Esophagus squamous epithelium (tissue), 5 donors: ENCODE data around the gene SLC35E3. TPM values are rescaled to one million over a fixed set of nuclear protein-coding genes. Genes with fewer than 3 reads are reported as not detected.
"Not testable (repeated sequence)": the region's sequence is repeated elsewhere in the genome, so short reads cannot be mapped to it uniquely, and the experiment has no call there.

ENCODE experiments used
- DNase-seq: peaks from one replicate; lab custom pipeline; 2025; lab: John Stamatoyannopoulos, UW
- H3K27ac ChIP-seq, 4 donors: fragments of 200-600 bp; sonication (generic); one replicate each; pipeline ENCODE4 v1.5.1; 2016 to 2019; ENCODE audit warnings: mild to moderate bottlenecking in 1 of 4
- H3K27me3 ChIP-seq, 4 donors: fragments of 200-600 bp; sonication (generic); 1 replicate in 3 of 4; 2 replicates in 1 of 4; pipeline versions ENCODE4 v1.5.1 to v1.6.0; 2017 to 2021; ENCODE audit warnings: antibody characterized with exemption in 1 of 4
- H3K36me3 ChIP-seq, 3 donors: fragments of 200-600 bp; sonication (generic); one replicate each; pipeline ENCODE4 v1.5.1; 2016 to 2019
- H3K4me1 ChIP-seq, 3 donors: fragments of 200-600 bp; sonication (generic); one replicate each; pipeline ENCODE4 v1.5.1; 2017 to 2019
- H3K4me3 ChIP-seq, 4 donors: fragments of 200-600 bp; sonication (generic); 1 replicate in 3 of 4; 2 replicates in 1 of 4; pipeline ENCODE4 v1.5.1; 2016 to 2019; ENCODE audit warnings: mild to moderate bottlenecking in 2 of 4, moderate library complexity in 1 of 4
- H3K9me3 ChIP-seq, 3 donors: fragments of 200-600 bp; sonication (generic); one replicate each; pipeline ENCODE4 v1.5.1; 2016 to 2019
- POLR2A ChIP-seq, 4 donors: fragments of 450-650 bp; IDR thresholded peaks; one replicate each; pipeline ENCODE4 v1.6.1; 2017; ENCODE audit warnings: antibody characterized with exemption in 4 of 4, mild to moderate bottlenecking in 4 of 4, moderate library complexity in 3 of 4
- WGBS, 2 donors: methylation state at CpG; one replicate each; pipeline ENCODE4 v1.1.5; 2018; 5-methylcytosine and 5-hydroxymethylcytosine counted together
- intact Hi-C: fragments of 100-400 bp; cut with DNase I; formaldehyde crosslinking; loops from one replicate; pipeline ENCODE4 v1.15.0; 2022
- total RNA-seq, 4 donors: library from RNA; depleted of rRNA; stranded (reverse); fragments of >200 nt; gene quantifications; one replicate each; pipeline ENCODE4 v1.1.0, GENCODE V29; 2016
- TF ChIP-seq, protein P1 (sequence below), 6 experiments: fragments of 450-650 bp in 4 of 6; fragments of 200-600 bp in 2 of 6; sonication (generic) in 2 of 6; IDR thresholded peaks; one replicate each; pipeline ENCODE4 v1.5.1; 2016 to 2019; ENCODE audit warnings: antibody characterized with exemption in 6 of 6, mild to moderate bottlenecking in 4 of 6, moderate library complexity in 4 of 6
- donor health status: DM: yes; HTN: yes; CAD: no.

Gene SLC35E3
- total RNA-seq, 4 donors from 2014 or later: 2.2 to 8.5 (median 4.6) TPM

DNA sequence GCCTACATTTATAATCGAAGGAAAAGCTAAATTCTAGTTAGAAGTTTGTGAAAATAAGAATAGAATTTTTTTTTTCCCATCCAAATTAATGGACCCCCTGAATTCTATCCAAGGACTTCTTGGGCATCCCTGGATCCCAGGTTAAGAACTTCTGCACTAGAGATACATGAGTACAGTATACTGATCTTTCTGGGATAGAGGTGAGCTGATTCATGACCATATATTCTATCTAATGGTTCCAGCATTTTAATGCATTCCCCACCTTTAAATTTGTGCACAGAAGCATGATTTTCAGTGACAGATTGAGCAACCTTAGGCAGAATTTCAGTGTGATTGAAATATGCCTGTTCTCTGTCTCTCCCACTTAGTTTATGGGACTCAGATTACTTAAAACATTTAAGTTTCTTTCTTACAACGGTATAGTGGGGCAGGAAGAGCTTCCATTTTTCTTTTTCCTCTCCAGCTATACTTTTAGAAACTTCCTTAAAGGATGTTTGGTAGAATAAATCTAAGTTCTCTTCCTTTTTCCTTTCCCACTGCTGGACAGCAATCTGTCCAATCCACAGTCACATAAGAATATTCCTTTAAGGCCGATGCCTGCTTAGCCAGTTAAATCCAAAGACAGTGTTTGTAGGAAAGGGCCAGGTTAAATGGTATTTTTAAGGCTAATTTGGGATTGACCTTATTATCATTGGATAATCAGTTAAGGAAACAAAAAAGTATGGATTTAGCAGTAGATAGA lies 68.7 kb downstream of the SLC35E3 start:
- no peaks in the 10 kb centered on the region for H3K27me3 ChIP-seq
- no peak for DNase-seq
- TF ChIP-seq POLR2A (IDR thresholded peaks at IDR 0.05): no peak
- TF ChIP-seq, protein P1, sequence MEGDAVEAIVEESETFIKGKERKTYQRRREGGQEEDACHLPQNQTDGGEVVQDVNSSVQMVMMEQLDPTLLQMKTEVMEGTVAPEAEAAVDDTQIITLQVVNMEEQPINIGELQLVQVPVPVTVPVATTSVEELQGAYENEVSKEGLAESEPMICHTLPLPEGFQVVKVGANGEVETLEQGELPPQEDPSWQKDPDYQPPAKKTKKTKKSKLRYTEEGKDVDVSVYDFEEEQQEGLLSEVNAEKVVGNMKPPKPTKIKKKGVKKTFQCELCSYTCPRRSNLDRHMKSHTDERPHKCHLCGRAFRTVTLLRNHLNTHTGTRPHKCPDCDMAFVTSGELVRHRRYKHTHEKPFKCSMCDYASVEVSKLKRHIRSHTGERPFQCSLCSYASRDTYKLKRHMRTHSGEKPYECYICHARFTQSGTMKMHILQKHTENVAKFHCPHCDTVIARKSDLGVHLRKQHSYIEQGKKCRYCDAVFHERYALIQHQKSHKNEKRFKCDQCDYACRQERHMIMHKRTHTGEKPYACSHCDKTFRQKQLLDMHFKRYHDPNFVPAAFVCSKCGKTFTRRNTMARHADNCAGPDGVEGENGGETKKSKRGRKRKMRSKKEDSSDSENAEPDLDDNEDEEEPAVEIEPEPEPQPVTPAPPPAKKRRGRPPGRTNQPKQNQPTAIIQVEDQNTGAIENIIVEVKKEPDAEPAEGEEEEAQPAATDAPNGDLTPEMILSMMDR (IDR thresholded peaks at IDR 0.05): no peak
- H3K4me1 ChIP-seq: peaks cover 5 to 65% (median 22%) of the 10 kb centered on the region in 3 donors
- WGBS, 2 donors: 75 to 84% methylated on average over 3 of the region's 3 CpGs
- no peak overlapping the region for H3K27ac ChIP-seq
- H3K9me3 ChIP-seq: no peaks in the 10 kb centered on the region
- peaks cover 0 to 98% (median 32%) of the 10 kb centered on the region in 3 donors for H3K36me3 ChIP-seq
- intact Hi-C loops: no loop called here
- no peak overlapping the region for H3K4me3 ChIP-seq

DNA sequence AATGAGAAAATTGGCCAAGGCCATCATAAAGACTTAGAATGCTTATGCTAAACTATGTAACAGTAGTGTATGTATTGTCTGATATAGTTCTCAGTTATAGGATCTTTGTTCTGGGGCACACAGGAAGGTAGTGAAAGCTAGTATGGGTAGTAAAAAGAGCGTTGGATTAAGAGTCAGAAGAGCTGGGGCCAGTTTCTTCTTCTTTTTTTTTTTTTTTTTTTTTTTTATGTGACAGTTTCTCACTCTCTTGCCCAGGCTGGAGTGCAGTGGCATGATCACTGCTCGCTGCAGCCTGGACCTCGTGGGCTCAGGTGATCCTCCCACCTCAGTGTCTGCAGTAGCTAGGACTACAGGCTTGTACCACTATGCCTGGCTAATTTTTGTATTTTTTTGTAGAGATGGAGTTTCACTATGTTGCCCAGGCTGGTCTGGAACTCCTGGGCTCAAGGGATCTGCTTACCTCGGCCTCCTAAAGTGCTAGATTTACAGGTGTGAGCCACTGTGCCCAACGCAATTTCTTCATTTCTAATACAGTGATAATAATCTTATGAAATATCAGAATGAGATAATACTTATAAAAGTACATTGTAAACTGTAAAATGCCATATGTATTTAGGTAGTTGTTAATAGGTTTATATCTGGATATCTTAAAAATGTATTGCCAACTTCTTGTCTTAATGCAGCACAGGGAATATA lies 69.4 kb downstream of the SLC35E3 start:
- TF ChIP-seq POLR2A (IDR thresholded peaks at IDR 0.05): no peak
- TF ChIP-seq, protein P1 (IDR thresholded peaks at IDR 0.05): no peak
- Histone ChIP-seq H3K4me1 (peaks cover 5 to 57% (median 21%) of the 10 kb centered on the region in 3 donors), H3K4me3 (no peak overlapping the region), H3K9me3 (no peaks in the 10 kb centered on the region), H3K27me3 (no peaks in the 10 kb centered on the region), H3K27ac (no peak overlapping the region), H3K36me3 (peaks cover 0 to 98% (median 34%) of the 10 kb centered on the region in 3 donors)
- WGBS, 2 donors: 65 to 84% methylated on average over 4 to 5 of the region's 5 CpGs
- intact Hi-C loops: no loop called here
- no peak for DNase-seq

DNA sequence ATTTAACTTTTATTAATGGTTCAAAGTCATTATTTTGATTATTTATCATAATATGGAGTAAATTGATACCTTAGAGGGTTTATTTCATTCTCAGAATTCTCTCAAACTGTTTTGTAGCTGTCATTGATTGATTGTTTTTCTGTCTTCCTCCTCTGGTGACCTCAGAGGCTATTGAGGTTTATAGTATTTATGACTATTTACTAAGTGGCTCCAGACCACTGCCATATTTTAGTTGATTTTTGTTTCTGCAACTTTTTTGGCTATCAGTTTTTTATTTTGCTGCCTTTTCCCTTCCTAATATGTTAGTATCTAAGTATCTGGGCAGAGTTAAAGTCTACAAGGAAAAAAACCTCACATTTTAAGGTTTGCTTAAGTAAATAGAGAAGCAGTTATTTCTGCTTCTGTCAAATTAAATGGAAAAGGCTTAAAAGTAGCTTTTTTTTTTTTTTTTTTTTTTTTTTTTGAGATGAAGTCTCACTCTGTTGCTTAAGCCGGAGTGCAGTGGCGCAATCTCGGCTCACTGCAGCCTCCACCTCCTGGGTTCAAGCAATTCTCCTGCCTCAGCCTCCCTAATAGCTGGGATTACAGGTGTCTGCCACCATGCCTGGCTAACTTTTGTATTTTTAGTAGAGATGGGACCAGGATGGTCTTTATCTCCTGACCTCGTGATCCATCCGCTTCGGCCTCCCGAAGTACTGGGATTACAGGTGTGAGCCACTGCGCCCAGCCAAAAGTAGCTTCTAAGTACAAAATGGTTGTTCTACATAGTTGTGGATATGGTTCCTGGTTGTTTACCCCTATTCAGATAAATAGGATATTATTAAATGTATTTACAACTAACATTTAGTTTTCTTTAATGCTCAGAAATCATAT lies 70.2 kb downstream of the SLC35E3 start:
- Histone ChIP-seq H3K4me1 (peaks cover 0 to 51% (median 15%) of the 10 kb centered on the region in 3 donors), H3K9me3 (no peaks in the 10 kb centered on the region), H3K27ac (no peak overlapping the region), H3K27me3 (no peaks in the 10 kb centered on the region), H3K4me3 (no peak overlapping the region), H3K36me3 (peaks cover under 1 to 99% (median 37%) of the 10 kb centered on the region in 3 donors)
- WGBS, 2 donors: 88 to 99% methylated on average over 6 to 8 of the region's 8 CpGs
- intact Hi-C loops: no loop called here
- no peak for DNase-seq
- TF ChIP-seq, protein P1 (IDR thresholded peaks at IDR 0.05): no peak
- no peak for TF ChIP-seq POLR2A (IDR thresholded peaks at IDR 0.05)

DNA sequence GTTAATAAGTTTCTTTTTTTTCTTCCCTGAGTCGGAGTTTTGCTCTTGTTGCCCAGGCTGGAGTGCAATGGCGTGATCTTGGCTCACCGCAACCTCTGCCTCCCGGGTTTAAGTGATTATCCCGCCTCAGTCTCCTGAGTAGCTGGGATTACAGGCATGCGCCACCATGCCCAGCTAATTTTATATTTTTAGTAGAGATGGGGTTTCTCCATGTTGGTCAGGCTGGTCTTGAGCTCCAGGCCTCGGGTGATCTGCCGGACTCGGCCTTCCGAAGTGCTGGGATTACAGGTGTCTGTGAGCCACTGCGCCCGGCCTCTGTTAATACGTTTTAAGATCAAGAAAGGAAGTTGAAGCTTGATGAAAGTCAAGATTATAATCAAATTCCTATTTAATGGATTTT lies 73.5 kb downstream of the SLC35E3 start:
- H3K4me3 ChIP-seq, H3K9me3 ChIP-seq, intact Hi-C loops, H3K27ac ChIP-seq, DNase-seq, H3K27me3 ChIP-seq: not testable (repeated sequence)
- Histone ChIP-seq H3K36me3 (peaks cover 9 to 100% (median 44%) of the 10 kb centered on the region in 3 donors), H3K4me1 (peaks cover 0 to 21% (median 0%) of the 10 kb centered on the region in 3 donors)
- WGBS, 2 donors: 91 to 94% methylated on average over 11 to 13 of the region's 13 CpGs

DNA sequence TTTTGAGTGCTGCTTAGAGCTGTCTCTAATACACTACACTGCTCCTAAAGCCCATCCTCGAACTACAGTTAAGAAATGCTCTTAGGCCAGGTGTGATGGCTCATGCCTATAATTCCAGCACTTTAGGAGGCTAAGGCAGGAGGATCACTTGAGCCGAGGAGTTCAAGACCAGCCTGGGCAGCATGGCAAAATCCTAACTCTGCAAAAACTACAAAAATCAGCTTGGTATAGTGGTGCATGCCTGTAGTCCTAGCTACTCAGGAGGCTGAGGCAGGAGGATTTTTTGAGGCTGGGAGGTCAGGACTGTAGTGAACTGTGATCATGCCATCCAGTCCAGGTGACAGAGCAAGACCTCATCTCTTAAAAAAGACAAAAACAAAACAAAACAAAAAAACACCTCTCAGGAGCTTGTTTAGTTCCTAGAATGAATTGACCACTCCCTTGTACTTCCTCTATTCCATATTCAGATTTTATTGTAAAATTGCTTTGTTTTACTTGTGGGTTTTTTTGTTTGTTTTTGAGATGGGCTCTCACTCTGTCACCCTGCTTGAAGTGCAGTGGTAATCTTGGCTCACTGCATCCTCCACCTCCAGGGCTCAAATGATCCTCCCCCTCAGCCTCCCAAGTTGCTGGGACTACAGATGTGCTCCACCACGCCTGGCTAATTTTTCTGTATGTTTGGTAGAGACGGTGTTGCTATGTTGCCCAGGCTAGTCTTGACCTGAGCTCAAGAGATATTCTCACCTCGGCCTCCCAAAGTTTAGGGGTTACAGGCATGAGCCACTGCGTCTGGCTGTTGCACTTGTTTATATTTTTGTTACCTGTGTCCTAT lies 75.6 kb downstream of the SLC35E3 start:
- TF ChIP-seq, protein P1 (IDR thresholded peaks at IDR 0.05): no peak
- no peak for TF ChIP-seq POLR2A (IDR thresholded peaks at IDR 0.05)
- H3K36me3 ChIP-seq: peaks cover 14 to 100% (median 59%) of the 10 kb centered on the region in 3 donors

More for the DNA sequence above, 75.6 kb downstream of the SLC35E3 start:
- WGBS, 2 donors: 70 to 82% methylated on average over 5 to 6 of the region's 6 CpGs
- Histone ChIP-seq H3K4me3 (no peak overlapping the region), H3K4me1 (peaks cover 0 to 4% (median 0%) of the 10 kb centered on the region in 3 donors), H3K27me3 (no peaks in the 10 kb centered on the region), H3K9me3 (no peaks in the 10 kb centered on the region), H3K27ac (no peak overlapping the region)
- no peak for DNase-seq
- intact Hi-C loops: no loop called here
